GM12873 (cell line): Measurements from ENCODE around the gene STARD4.

Experiments used
- CTCF ChIP-seq: IDR thresholded peaks from 2 replicates; pipeline ENCODE4 v1.5.1; 2012; ENCODE audit warnings: low read depth, mild to moderate bottlenecking, moderate library complexity, low read length, control low read depth; ENCODE audit not compliant: insufficient read depth; ENCODE audit errors: missing control alignments

STARD4 gene

GRCh38 chr5:111488353-111488752 lies 24.0 kb downstream of the STARD4 start:
- TF ChIP-seq CTCF = no peak

GRCh38 chr5:111486926-111487325 lies 25.4 kb downstream of the STARD4 start:
- no peak for TF ChIP-seq CTCF

- TF ChIP-seq CTCF = no peak
These were observed 26.3 kb downstream of the STARD4 start for GRCh38 chr5:111486055-111486454.

- no peak for TF ChIP-seq CTCF
These were observed 32.0 kb downstream of the STARD4 start for GRCh38 chr5:111480346-111480745.

- TF ChIP-seq CTCF = no peak
These were observed 33.4 kb downstream of the STARD4 start for GRCh38 chr5:111478898-111479297.

DNA sequence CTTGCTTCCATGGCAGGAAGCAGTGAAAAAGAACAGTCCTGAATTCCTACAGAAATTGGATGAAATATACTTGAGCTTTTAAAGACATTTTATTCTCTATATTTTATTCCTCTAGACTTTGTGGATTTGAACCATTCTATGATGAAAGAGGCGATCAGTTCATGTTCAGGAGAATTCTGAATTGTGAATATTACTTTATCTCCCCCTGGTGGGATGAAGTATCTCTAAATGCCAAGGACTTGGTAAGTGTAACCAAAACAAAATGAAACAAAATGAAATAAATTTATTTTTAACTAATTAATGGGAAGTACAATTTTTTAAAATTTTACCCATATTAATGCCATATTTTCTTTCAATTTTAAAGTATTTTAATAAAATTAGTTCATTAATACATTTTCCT lies 34.1 kb downstream of the STARD4 start:
- TF ChIP-seq CTCF = no peak

DNA sequence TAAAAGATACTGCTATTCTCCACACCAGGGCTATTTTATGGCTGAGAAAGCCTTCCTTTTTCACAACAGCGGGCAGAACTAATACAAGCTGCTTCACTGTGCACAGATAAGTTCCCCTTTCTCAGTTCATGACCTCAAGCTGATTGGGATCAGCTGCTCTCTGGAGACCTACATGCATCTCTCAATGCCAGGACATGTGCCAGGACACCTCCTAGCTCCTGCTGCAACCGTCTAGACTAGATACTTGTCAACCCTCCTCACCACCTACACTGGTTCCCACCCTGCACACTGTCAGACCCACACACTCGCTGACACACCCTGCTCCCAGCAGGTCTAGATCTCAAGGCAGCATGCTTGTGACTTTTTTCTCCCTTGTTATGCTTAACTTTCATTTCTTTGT lies 39.8 kb downstream of the STARD4 start:
- no peak for TF ChIP-seq CTCF
